Liver (tissue), 9 donors: ENCODE measurements around the gene SNAPIN. TPM values are rescaled to one million over a fixed set of nuclear protein-coding genes. Genes with fewer than 3 reads are reported as not detected.

Experiments used
- DNase-seq: peaks from one replicate; pipeline ENCODE4 v3.0.0-alpha.2; 2017; ENCODE audit warnings: low spot score
- H3K27ac ChIP-seq, 2 donors: one replicate each; pipeline ENCODE4 v1.7.0; 2013; ENCODE audit warnings: inconsistent platforms in 2 of 2, low read length in 2 of 2, control low read depth in 1 of 2, low read depth in 1 of 2, mild to moderate bottlenecking in 1 of 2
- H3K27me3 ChIP-seq, 4 donors: one replicate each; pipeline versions ENCODE4 v1.6.1 to v1.7.0; 2013; ENCODE audit warnings: low read length in 3 of 4, inconsistent platforms in 1 of 4, mild to moderate bottlenecking in 1 of 4, moderate library complexity in 1 of 4; ENCODE audit not compliant: control insufficient read depth in 4 of 4, insufficient read depth in 4 of 4
- H3K36me3 ChIP-seq, 4 donors: one replicate each; pipeline versions ENCODE4 v1.6.1 to v1.7.0; 2013; ENCODE audit warnings: low read length in 3 of 4, mild to moderate bottlenecking in 3 of 4, low read depth in 1 of 4, moderate library complexity in 1 of 4; ENCODE audit not compliant: control insufficient read depth in 4 of 4, insufficient read depth in 3 of 4
- H3K4me1 ChIP-seq, 4 donors: one replicate each; pipeline versions ENCODE4 v1.6.1 to v1.7.0; 2013; ENCODE audit warnings: low read length in 3 of 4, mild to moderate bottlenecking in 3 of 4, moderate library complexity in 1 of 4; ENCODE audit not compliant: control insufficient read depth in 4 of 4, insufficient read depth in 4 of 4
- H3K4me3 ChIP-seq, 3 donors: one replicate each; pipeline versions ENCODE4 v1.6.1 to v1.7.0; 2013; ENCODE audit warnings: low read length in 3 of 3, control low read depth in 1 of 3, low read depth in 1 of 3, mild to moderate bottlenecking in 1 of 3
- H3K9ac ChIP-seq, 2 donors: one replicate each; pipeline ENCODE4 v1.7.0; 2013; ENCODE audit warnings: low read length in 2 of 2, mild to moderate bottlenecking in 2 of 2, moderate library complexity in 2 of 2, control low read depth in 1 of 2, low read depth in 1 of 2
- H3K9me3 ChIP-seq, 4 donors: one replicate each; pipeline versions ENCODE4 v1.6.1 to v1.7.0; 2013; ENCODE audit warnings: low read length in 3 of 4; ENCODE audit not compliant: control insufficient read depth in 4 of 4
- ATF3 ChIP-seq: IDR thresholded peaks from 2 replicates; pipeline ENCODE4 v1.6.1; 2016; ENCODE audit warnings: antibody characterized with exemption
- CTCF ChIP-seq: fragments of 150-350 bp; IDR thresholded peaks from 2 replicates; pipeline ENCODE4 v1.5.1; 2017; ENCODE audit warnings: improper control_type of control experiment, low read depth, low read length; ENCODE audit not compliant: missing input control
- EGR1 ChIP-seq, 2 donors: IDR thresholded peaks; 2 replicates each; pipeline ENCODE4 v1.6.1; 2016 to 2018; ENCODE audit warnings: antibody characterized with exemption in 2 of 2, low read depth in 2 of 2
- FOXA2 ChIP-seq: IDR thresholded peaks from 2 replicates; pipeline ENCODE4 v1.6.1; 2016; ENCODE audit warnings: antibody characterized with exemption
- GABPA ChIP-seq, 2 donors: IDR thresholded peaks in 1 of 2; conservative IDR thresholded peaks in 1 of 2; 2 replicates each; pipeline ENCODE4 v1.6.1; 2016; ENCODE audit warnings: antibody characterized with exemption in 2 of 2, mild to moderate bottlenecking in 1 of 2, moderate library complexity in 1 of 2
- HNF4A ChIP-seq, 2 donors: conservative IDR thresholded peaks; 2 replicates each; pipeline ENCODE4 v1.6.1; 2016; ENCODE audit warnings: antibody characterized with exemption in 2 of 2, mild to moderate bottlenecking in 2 of 2
- JUND ChIP-seq, 2 donors: IDR thresholded peaks; 2 replicates each; pipeline ENCODE4 v1.6.1; 2016; ENCODE audit warnings: antibody characterized with exemption in 2 of 2
- MAX ChIP-seq: IDR thresholded peaks from 2 replicates; pipeline ENCODE4 v1.6.1; 2016; ENCODE audit warnings: antibody characterized with exemption
- NR2F2 ChIP-seq: IDR thresholded peaks from 2 replicates; pipeline ENCODE4 v1.6.1; 2016; ENCODE audit warnings: antibody characterized with exemption
- RAD21 ChIP-seq, 2 donors: IDR thresholded peaks; 2 replicates each; pipeline ENCODE4 v1.6.1; 2016; ENCODE audit warnings: antibody characterized with exemption in 2 of 2, mild to moderate bottlenecking in 2 of 2
- REST ChIP-seq: IDR thresholded peaks from 2 replicates; pipeline ENCODE4 v1.6.1; 2016; ENCODE audit warnings: antibody characterized with exemption, mild to moderate bottlenecking
- SP1 ChIP-seq: IDR thresholded peaks from 2 replicates; pipeline ENCODE4 v1.6.1; 2018; ENCODE audit warnings: antibody characterized with exemption, mild to moderate bottlenecking
- YY1 ChIP-seq: IDR thresholded peaks from 2 replicates; pipeline ENCODE4 v1.6.1; 2016; ENCODE audit warnings: antibody characterized with exemption, mild to moderate bottlenecking
- ZBTB33 ChIP-seq: IDR thresholded peaks from 2 replicates; pipeline ENCODE4 v1.6.1; 2016; ENCODE audit warnings: antibody characterized with exemption
- WGBS: extraction: QIAGEN DNeasy Blood & Tissue Kit; methylation state at CpG from one replicate; pipeline ENCODE4 v1.1.7; 2013; 5-methylcytosine and 5-hydroxymethylcytosine counted together
- polyA plus RNA-seq, 2 donors: library from polyadenylated mRNA; stranded (reverse) in 1 of 2; unstranded in 1 of 2; fragments of 200-250 nt in 1 of 2; fragments of >200 nt in 1 of 2; fragmentation: Nextera tagmentation in 1 of 2; extraction: Ambion mirVana in 1 of 2; gene quantifications; one replicate each; pipeline versions ENCODE4 v1.2.1 to v1.2.3, GENCODE V29; 2013 to 2015
- total RNA-seq, 2 donors: library from RNA; depleted of rRNA; stranded (reverse); fragments of >200 nt; gene quantifications; one replicate each; pipeline ENCODE4 v1.2.3, GENCODE V29; 2014
- donor health status: healthy.
- donor health status: healthy.
- donor health status: healthy.
- donor health status: healthy.
- donor health status: healthy.

The SNAPIN gene
- total and polyA plus RNA-seq, 4 donors: 20.0 to 30.5 (median 24.2) TPM

GRCh38 chr1:153608742-153609584, 49.5 kb upstream of the SNAPIN start (continued):
- TF ChIP-seq ZBTB33 (peak; percentile 31), NR2F2 (no peak), HNF4A (conservative IDR thresholded peaks at IDR 0.05) (peak; percentile 91 to 94), SP1 (peak; percentile 90), CTCF (no peak), EGR1 (IDR thresholded peaks at IDR 0.05; ENCODE audit: low read depth in 2 of 2) (peak; percentile 39 to 82)

- WGBS: 65% methylated on average over 6 of the region's 6 CpGs
- DNase-seq: no peak
- no peak for TF ChIP-seq YY1
- TF ChIP-seq HNF4A (conservative IDR thresholded peaks at IDR 0.05): no peak
- no peak for TF ChIP-seq EGR1 (IDR thresholded peaks at IDR 0.05; ENCODE audit: low read depth in 2 of 2)
- no peak for TF ChIP-seq GABPA (IDR thresholded peaks at IDR 0.05 in 1 of 2, conservative IDR thresholded peaks at IDR 0.05 in 1 of 2)
- TF ChIP-seq RAD21 (IDR thresholded peaks at IDR 0.05): no peak
- TF ChIP-seq MAX: no peak
- H3K9ac ChIP-seq: peak overlapping the region in 1 of 2 donors; percentile 61
- H3K27ac ChIP-seq: peak overlapping the region; percentile 94 to 99
- no peaks in the 10 kb centered on the region for H3K27me3 ChIP-seq
- peaks cover 12 to 42% (median 31%) of the 10 kb centered on the region in 4 donors for H3K4me1 ChIP-seq
- H3K36me3 ChIP-seq: peaks cover 0 to 10% (median 5%) of the 10 kb centered on the region in 4 donors
- H3K9me3 ChIP-seq: no peaks in the 10 kb centered on the region
- no peak overlapping the region for H3K4me3 ChIP-seq
These were observed 49.0 kb upstream of the SNAPIN start for GRCh38 chr1:153609585-153609907.

GRCh38 chr1:153610334-153610733, 48.2 kb upstream of the SNAPIN start:
- Histone ChIP-seq H3K27me3 (no peaks in the 10 kb centered on the region), H3K9me3 (no peaks in the 10 kb centered on the region), H3K27ac (peak overlapping the region; percentile 94 to 99), H3K36me3 (peaks cover 0 to 10% (median 5%) of the 10 kb centered on the region in 4 donors), H3K4me3 (no peak overlapping the region), H3K9ac (no peak overlapping the region), H3K4me1 (peaks cover 12 to 42% (median 31%) of the 10 kb centered on the region in 4 donors)
- 76% methylated on average over 4 of the region's 4 CpGs for WGBS
- DNase-seq: no peak
- TF ChIP-seq JUND (IDR thresholded peaks at IDR 0.05) (no peak), MAX (no peak), GABPA (IDR thresholded peaks at IDR 0.05 in 1 of 2, conservative IDR thresholded peaks at IDR 0.05 in 1 of 2) (no peak), FOXA2 (no peak), EGR1 (IDR thresholded peaks at IDR 0.05; ENCODE audit: low read depth in 2 of 2) (no peak), SP1 (no peak), ATF3 (no peak), REST (no peak)
